ENCODE results near the gene ZNF260. TPM values are rescaled to one million over a fixed set of nuclear protein-coding genes. Genes with fewer than 3 reads are reported as not detected.

ZNF260 gene
- 7.5 and 8.9 TPM in 2 replicates for total RNA-seq

DNA sequence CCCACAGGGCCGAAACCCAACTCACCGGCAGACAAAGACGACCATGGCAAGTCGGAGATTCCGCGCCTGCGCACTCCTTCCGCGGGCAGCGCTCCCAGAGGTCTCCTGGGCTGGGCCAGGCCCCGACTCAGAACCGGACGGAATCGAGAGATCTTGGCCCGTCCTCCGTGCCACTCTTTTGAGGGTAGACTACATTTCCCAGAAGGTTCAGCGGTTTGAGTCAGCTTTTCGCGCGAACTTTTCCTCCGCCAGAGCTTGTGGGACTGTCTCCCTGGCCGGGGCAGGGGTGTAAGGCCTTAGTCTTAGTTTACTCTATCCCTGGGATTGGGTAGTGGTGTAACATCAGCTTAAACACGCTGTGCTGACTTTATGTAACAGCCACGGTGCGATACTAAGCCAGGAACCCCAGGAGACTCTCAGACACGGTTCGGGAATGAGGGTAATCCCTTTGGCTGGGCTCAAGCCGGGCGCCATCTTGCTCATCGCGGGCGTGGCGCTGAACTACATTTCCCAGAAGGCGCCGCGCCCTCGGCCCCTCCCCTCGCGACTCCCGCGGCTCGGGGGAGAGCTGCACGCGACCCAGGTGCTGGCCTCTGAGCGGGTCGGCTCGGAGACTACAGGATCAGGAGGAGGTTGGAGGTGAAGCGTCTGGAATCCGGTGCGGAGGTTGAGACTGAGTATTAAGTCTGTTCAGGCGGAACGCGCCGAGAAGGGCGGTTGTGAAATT lies at the start of gene ZNF260:
Gene ZNF260 (minus strand): TSS at position 78 of the 727 bp plus-strand sequence. CDS start 13,033 bp downstream, outside the sequence.
- Mint-ChIP-seq H3K4me1 (ENCODE audit: low read depth) (peaks cover 22% of the 10 kb centered on the region), H3K4me3 (peak within 1 kb of the TSS; percentile 95), H3K9me3 (peaks cover 46% of the 10 kb centered on the region), H3K36me3 (ENCODE audit: low read depth) (peaks cover 27% of the 10 kb centered on the region), H3K27ac (peak within 1 kb of the TSS; percentile 93), H3K27me3 (ENCODE audit: insufficient read depth) (peaks cover 1% of the 10 kb centered on the region)
- DNase-seq (ENCODE audit: low spot score) = peak; percentile 89
- intact Hi-C loops (cut with micrococcal nuclease) = loop anchor here (1.0 to 5.0 kb wide), 16 partner anchors 39 to 843 kb away; partner anchors contain the start of genes ZFP14, ZFP82, ZNF345 and ZNF382

DNA sequence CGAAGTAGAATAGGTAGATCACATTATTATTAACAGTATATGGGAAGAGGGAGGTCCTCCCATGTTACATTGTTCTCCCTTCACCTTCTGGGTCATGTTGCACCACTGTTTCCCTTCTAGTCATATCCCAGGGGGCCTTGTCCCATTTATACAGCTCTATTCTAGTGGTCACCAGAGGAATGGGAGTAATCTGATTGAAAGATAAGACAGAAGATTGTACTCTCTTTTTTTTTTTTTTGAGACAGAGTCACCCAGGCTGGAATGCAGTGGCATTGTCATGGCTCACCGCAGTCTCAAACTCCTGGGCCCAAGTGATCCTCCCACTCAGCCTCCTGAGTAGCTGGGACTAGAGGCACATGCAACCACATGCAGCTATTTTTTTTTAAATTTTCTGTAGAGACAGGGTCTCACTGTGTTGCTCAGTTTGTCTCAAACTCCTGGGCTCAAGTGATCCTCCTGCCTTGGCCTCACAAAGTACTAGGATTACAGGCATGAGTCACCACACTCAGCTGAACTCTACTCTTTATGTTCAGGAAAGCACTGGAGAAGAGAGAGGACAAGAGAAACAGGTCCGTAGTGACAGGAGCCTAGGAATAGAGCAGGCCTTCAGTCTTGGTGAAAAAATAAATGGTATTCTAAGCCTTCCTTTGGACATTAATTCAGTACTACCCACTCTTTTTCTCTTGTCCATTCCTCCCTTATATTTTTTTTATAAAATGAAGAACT lies 49.4 kb upstream of the ZNF260 start:
- Mint-ChIP-seq H3K4me1 (ENCODE audit: low read depth) (peaks cover 22% of the 10 kb centered on the region), H3K36me3 (ENCODE audit: low read depth) (peaks cover 68% of the 10 kb centered on the region), H3K4me3 (no peak overlapping the region), H3K27ac (no peak overlapping the region), H3K9me3 (peaks cover 38% of the 10 kb centered on the region), H3K27me3 (ENCODE audit: insufficient read depth) (no peaks in the 10 kb centered on the region)
- DNase-seq (ENCODE audit: low spot score) = no peak
- intact Hi-C loops (cut with micrococcal nuclease) = no loop called here

DNA sequence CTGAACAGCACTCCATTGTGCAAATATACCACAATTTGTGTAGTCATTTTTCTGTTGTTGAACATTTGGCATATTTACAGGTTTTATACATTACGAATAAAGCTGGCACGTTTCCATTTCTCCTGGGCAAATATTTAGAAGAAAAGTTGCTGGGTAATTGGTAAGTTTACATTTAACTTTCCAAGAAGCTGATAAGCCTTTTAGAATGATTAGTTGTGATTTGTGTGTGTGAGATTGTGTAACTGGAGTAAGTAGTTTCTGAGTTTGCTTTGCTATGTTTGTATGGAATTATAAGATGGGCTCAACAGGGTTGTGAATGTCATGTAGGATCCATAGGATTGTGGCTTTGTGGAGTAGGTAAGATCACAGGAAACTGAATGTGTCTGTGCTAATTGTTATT lies 46.7 kb upstream of the ZNF260 start:
- no peaks in the 10 kb centered on the region for H3K27me3 Mint-ChIP-seq (ENCODE audit: insufficient read depth)
- peak overlapping the region; percentile 46 for H3K27ac Mint-ChIP-seq
- peaks cover 31% of the 10 kb centered on the region for H3K4me1 Mint-ChIP-seq (ENCODE audit: low read depth)
- intact Hi-C loops (cut with micrococcal nuclease) = no loop called here
- peaks cover 31% of the 10 kb centered on the region for H3K9me3 Mint-ChIP-seq
- no peak for DNase-seq (ENCODE audit: low spot score)
- peaks cover 66% of the 10 kb centered on the region for H3K36me3 Mint-ChIP-seq (ENCODE audit: low read depth)
- peak overlapping the region; percentile 89 for H3K4me3 Mint-ChIP-seq

GRCh38 chr19:36573895-36574720 lies 46.0 kb upstream of the ZNF260 start:
- intact Hi-C loops (cut with micrococcal nuclease) = loop anchor here (1.0 to 2.0 kb wide), 12 partner anchors 30 to 895 kb away; partner anchors contain the start of genes ZFP14, ZNF260, ZNF345 and ZNF420
- peak overlapping the region; percentile 89 for H3K4me3 Mint-ChIP-seq
- H3K36me3 Mint-ChIP-seq (ENCODE audit: low read depth) = peaks cover 67% of the 10 kb centered on the region
- no peaks in the 10 kb centered on the region for H3K27me3 Mint-ChIP-seq (ENCODE audit: insufficient read depth)
- peaks cover 31% of the 10 kb centered on the region for H3K4me1 Mint-ChIP-seq (ENCODE audit: low read depth)
- DNase-seq (ENCODE audit: low spot score) = peak; percentile 2
- peak overlapping the region; percentile 98 for H3K27ac Mint-ChIP-seq
- H3K9me3 Mint-ChIP-seq = peaks cover 26% of the 10 kb centered on the region

DNA sequence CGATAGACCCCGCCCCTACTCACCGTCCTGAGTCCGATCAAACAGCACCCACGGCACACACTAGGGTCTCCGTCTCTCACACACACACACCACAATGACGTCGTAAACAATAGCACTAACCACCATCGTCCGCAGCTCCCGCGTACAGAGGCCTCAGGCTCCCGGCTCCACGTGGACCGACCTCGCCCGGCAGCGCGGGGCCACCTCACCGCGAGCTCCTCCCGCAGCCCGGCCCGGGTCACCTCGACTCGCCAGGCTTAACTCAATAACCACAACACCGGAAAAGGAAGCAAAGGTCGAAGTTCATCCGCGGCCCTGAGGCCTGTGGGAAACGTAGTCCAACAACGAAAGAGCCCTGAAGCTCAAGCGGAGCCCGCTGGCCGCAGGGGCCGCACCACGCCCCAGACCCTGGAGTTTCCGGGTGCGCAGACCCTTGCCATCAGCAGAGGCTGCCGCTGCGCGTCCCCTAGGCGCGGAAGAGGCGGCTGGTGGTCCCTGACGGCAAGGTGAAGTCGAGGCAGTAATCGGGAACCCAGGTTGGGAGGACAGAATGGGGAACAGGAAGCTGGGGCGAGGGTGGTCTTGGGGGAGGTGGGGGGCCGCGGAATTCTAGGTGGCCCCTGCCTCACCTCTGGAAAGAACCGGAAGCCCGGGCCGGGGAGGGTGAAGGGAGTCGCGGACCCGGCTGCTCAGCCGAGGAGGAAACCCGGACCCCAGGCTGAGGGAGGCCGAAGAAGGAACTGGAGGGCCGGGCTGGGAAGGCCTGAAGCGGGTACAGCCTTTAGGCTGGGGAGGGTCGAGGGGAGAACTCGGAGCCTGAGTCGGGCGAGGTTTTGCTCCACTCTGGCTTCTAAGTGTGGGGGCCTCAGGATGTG lies 45.2 kb upstream of the ZNF260 start, which contains the start of gene ZNF529:
Gene ZNF529 (minus strand): TSS at position 273 of the 875 bp plus-strand sequence. CDS start 946 bp downstream, outside the sequence.
- H3K27ac Mint-ChIP-seq = peak within 1 kb of the TSS; percentile 98
- DNase-seq (ENCODE audit: low spot score) = peak; percentile 85
- intact Hi-C loops (cut with micrococcal nuclease) = loop anchor here (1.0 to 2.0 kb wide), 12 partner anchors 31 to 896 kb away; partner anchors contain the start of genes ZFP14, ZNF260, ZNF345 and ZNF420
- H3K9me3 Mint-ChIP-seq = peaks cover 27% of the 10 kb centered on the region
- no peaks in the 10 kb centered on the region for H3K27me3 Mint-ChIP-seq (ENCODE audit: insufficient read depth)
- peaks cover 70% of the 10 kb centered on the region for H3K36me3 Mint-ChIP-seq (ENCODE audit: low read depth)
- peaks cover 31% of the 10 kb centered on the region for H3K4me1 Mint-ChIP-seq (ENCODE audit: low read depth)
- peak within 1 kb of the TSS; percentile 89 for H3K4me3 Mint-ChIP-seq

DNA sequence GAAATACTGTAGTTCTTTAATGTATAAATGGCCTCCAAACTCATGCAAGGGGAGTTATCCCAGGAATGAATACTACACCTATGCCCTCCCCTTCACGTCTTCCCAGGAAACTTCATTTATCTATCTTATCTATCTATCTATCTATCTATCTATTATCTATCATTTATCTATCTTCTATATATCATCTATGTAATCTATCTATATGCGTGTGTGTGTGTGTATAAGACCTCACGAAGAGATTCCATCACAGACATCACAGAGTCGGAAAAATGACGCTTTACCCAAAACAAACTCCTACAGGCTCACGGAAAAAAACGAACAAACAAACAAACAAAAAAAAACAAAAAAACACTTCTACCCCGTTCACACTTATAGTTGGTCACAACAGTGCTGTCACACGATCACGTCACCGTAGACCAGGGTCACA lies 44.5 kb upstream of the ZNF260 start:
- peak overlapping the region; percentile 89 for H3K4me3 Mint-ChIP-seq
- peaks cover 72% of the 10 kb centered on the region for H3K36me3 Mint-ChIP-seq (ENCODE audit: low read depth)
- DNase-seq (ENCODE audit: low spot score) = no peak
- intact Hi-C loops (cut with micrococcal nuclease) = loop anchor here (1.0 to 2.0 kb wide), 13 partner anchors 32 to 897 kb away; partner anchors contain the start of genes ZFP14, ZNF260, ZNF345 and ZNF420
- H3K4me1 Mint-ChIP-seq (ENCODE audit: low read depth) = peaks cover 31% of the 10 kb centered on the region
- peaks cover 33% of the 10 kb centered on the region for H3K9me3 Mint-ChIP-seq
- no peaks in the 10 kb centered on the region for H3K27me3 Mint-ChIP-seq (ENCODE audit: insufficient read depth)
- peak overlapping the region; percentile 98 for H3K27ac Mint-ChIP-seq

DNA sequence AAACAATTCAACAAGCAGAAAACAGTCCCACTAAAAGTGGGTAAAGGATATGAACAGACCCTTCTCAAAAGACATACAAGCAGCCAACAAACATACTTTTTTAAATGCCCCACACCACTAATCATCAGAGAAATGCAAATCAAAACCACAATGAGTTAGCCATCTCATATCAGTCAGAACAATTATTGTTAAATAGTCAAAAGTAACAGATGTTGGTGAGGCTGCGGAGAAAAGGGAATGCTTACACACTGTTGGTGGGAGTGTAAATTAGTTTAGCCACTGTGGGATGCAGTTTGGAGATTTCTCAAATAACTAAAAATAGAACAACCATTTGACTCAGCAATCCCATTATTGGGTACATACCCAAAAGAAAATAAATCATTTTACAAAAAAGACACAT lies 36.3 kb upstream of the ZNF260 start:
- no peaks in the 10 kb centered on the region for H3K4me1 Mint-ChIP-seq (ENCODE audit: low read depth)
- DNase-seq (ENCODE audit: low spot score) = no peak
- intact Hi-C loops (cut with micrococcal nuclease) = no loop called here
- peaks cover 72% of the 10 kb centered on the region for H3K9me3 Mint-ChIP-seq
- peaks cover 66% of the 10 kb centered on the region for H3K36me3 Mint-ChIP-seq (ENCODE audit: low read depth)
- H3K4me3 Mint-ChIP-seq = no peak overlapping the region
- no peak overlapping the region for H3K27ac Mint-ChIP-seq
- no peaks in the 10 kb centered on the region for H3K27me3 Mint-ChIP-seq (ENCODE audit: insufficient read depth)

DNA sequence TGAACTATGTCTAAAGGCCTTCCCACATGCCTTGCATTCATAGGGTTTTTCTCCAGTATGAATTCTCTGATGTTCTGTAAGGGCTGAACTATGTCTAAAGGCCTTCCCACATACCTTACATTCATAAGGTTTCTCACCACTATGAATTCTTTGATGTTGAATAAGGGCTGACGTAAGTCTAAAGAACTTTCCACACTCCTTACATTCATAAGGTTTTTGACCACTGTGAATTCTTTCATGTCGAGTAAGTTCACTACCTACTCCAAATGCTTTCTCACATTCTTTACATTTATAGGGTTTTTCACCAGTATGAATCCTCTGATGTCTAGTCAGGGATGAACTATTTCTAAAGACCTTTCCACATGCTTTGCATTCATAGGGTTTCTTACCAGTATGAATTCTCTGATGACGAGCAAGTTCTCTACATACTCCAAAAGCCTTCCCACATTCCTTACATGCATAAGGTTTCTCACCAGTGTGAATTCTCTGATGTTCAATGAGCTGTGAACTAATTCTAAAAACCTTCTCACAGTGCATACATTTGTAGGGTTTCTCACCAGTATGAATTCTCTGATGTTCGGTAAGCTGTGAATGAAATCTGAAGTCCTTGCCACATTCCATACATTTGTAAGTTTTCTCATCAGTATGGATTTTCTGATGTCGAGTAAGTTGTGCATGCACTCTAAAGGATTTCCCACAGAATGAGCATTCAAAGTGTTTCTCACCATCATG lies 19.1 kb upstream of the ZNF260 start:
- Mint-ChIP-seq H3K27ac (no peak overlapping the region), H3K9me3 (peaks cover 84% of the 10 kb centered on the region), H3K4me1 (ENCODE audit: low read depth) (no peaks in the 10 kb centered on the region), H3K36me3 (ENCODE audit: low read depth) (peaks cover 78% of the 10 kb centered on the region), H3K27me3 (ENCODE audit: insufficient read depth) (no peaks in the 10 kb centered on the region), H3K4me3 (no peak overlapping the region)
- intact Hi-C loops (cut with micrococcal nuclease) = no loop called here
- DNase-seq (ENCODE audit: low spot score) = no peak

DNA sequence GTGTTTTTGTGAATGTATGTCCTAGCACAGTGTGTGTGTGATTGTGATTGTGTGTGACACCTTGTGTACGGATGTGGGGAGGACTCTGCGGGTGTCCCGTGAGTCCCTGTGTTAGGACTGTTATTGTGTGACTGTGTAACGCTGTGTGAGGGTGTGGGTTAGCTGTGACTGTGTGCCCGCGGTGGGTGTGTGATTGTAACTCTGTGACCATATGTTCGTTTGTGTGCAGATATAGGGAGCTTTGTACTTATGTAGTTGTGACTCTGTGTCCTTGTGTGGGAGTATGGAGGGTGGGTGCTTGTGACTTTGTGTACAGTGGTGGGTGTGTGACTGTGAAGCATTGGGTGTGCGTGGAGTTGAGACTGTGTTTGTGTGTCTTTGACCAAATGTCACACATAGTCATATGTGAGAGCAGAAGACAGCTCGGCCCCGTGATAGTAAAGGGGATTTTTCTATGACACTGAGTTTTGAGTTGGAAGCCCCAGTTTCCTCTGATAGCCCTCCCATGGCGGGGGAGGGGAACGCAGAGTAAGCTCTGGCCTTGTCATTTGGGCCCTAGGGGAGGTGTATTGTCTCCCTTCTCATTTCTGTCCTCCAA lies 949 bp upstream of the ZNF260 start:
- H3K36me3 Mint-ChIP-seq (ENCODE audit: low read depth) = peaks cover 24% of the 10 kb centered on the region
- intact Hi-C loops (cut with micrococcal nuclease) = loop anchor here (1.0 to 5.0 kb wide), 16 partner anchors 40 to 842 kb away; partner anchors contain the start of genes ZFP14, ZFP82, ZNF345 and ZNF382
- peak overlapping the region; percentile 93 for H3K27ac Mint-ChIP-seq
- peak overlapping the region; percentile 95 for H3K4me3 Mint-ChIP-seq
- H3K9me3 Mint-ChIP-seq = peaks cover 47% of the 10 kb centered on the region
- peaks cover 22% of the 10 kb centered on the region for H3K4me1 Mint-ChIP-seq (ENCODE audit: low read depth)
- DNase-seq (ENCODE audit: low spot score) = peak; percentile 2
- peaks cover 1% of the 10 kb centered on the region for H3K27me3 Mint-ChIP-seq (ENCODE audit: insufficient read depth)

- H3K36me3 Mint-ChIP-seq (ENCODE audit: low read depth) = peaks cover 31% of the 10 kb centered on the region
Observed at GRCh38 chr19:36527873-36528193, 238 bp downstream of the ZNF260 start.

DNA sequence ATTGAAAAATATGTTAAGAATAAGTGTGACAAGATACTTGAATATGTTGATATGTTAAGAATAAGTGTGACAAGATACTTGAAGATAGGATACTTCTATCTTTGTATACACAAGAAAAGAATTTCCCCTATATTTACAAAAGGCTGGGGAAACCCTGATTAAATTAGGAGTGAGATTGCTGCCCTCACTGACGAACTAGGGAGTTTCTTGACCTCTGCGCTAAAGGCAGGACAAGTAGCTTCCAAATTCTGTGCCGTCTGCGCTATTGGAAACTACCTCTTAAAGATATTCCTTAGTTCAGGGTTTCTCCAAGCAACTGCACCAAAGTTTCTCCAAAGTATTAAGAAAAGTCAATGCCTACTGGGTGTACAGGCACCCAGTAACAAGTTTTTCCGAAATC lies 730 bp downstream of the ZNF260 start:
- peaks cover 49% of the 10 kb centered on the region for H3K9me3 Mint-ChIP-seq
- intact Hi-C loops (cut with micrococcal nuclease) = loop anchor here (5.0 kb wide), 1 partner anchor 310 kb away; the partner anchor contains the start of gene ZNF790
- peaks cover 22% of the 10 kb centered on the region for H3K4me1 Mint-ChIP-seq (ENCODE audit: low read depth)
- H3K27ac Mint-ChIP-seq = peak overlapping the region; percentile 93
- peak overlapping the region; percentile 95 for H3K4me3 Mint-ChIP-seq
- peaks cover 34% of the 10 kb centered on the region for H3K36me3 Mint-ChIP-seq (ENCODE audit: low read depth)
- peaks cover 1% of the 10 kb centered on the region for H3K27me3 Mint-ChIP-seq (ENCODE audit: insufficient read depth)
- DNase-seq (ENCODE audit: low spot score) = no peak

More at GRCh38 chr19:36527873-36528193, 238 bp downstream of the ZNF260 start:
- DNase-seq (ENCODE audit: low spot score) = no peak
- peak overlapping the region; percentile 93 for H3K27ac Mint-ChIP-seq
- peaks cover 1% of the 10 kb centered on the region for H3K27me3 Mint-ChIP-seq (ENCODE audit: insufficient read depth)
- H3K9me3 Mint-ChIP-seq = peaks cover 47% of the 10 kb centered on the region
- intact Hi-C loops (cut with micrococcal nuclease) = loop anchor here (1.0 to 5.0 kb wide), 16 partner anchors 39 to 843 kb away; partner anchors contain the start of genes ZFP14, ZFP82, ZNF345 and ZNF382
- H3K4me3 Mint-ChIP-seq = peak overlapping the region; percentile 95
- H3K4me1 Mint-ChIP-seq (ENCODE audit: low read depth) = peaks cover 22% of the 10 kb centered on the region

All from activated T-helper 1 cell treated with anti-CD3 and anti-CD28 coated beads, Interleukin-12 subunit alpha, Interleukin-12 subunit beta, Interleukin-2, Interleukin-4 antibody, amounts not matched to agents 30 ng/mL and 10 ng/mL and 1 ng/mL, durations not matched to agents 14 hours and 24 hours and 36 hours (primary cell).